ENCODE measurements around the gene CCDC88C. TPM values are rescaled to one million over a fixed set of nuclear protein-coding genes. Genes with fewer than 3 reads are reported as not detected.

The CCDC88C gene
- total RNA-seq, 1 donor from 2014 or later, result 2.8 TPM

- intact Hi-C loops (cut with micrococcal nuclease), result no loop called here
- H3K9me3 ChIP-seq (replicated peaks), result no peaks in the 10 kb centered on the region
- H3K36me3 ChIP-seq, result no peaks in the 10 kb centered on the region
- DNase-seq, result no peak
- no peak overlapping the region for H3K4me3 ChIP-seq
- TF ChIP-seq CTCF (IDR thresholded peaks at IDR 0.05; ENCODE audit: borderline replicate concordance), result no peak
- H3K27me3 ChIP-seq (ENCODE audit: low read depth), result peaks cover 38% of the 10 kb centered on the region
- H3K27ac ChIP-seq (replicated peaks), result no peak overlapping the region
- H3K4me1 ChIP-seq, result peaks cover 38% of the 10 kb centered on the region
Observed at GRCh38 chr14:91381801-91382670, 35.6 kb downstream of the CCDC88C start.

- Histone ChIP-seq H3K4me3 (no peak overlapping the region), H3K27ac (replicated peaks) (no peak overlapping the region), H3K27me3 (ENCODE audit: low read depth) (peaks cover 37% of the 10 kb centered on the region), H3K36me3 (no peaks in the 10 kb centered on the region), H3K9me3 (replicated peaks) (no peaks in the 10 kb centered on the region), H3K4me1 (peaks cover 40% of the 10 kb centered on the region)
- intact Hi-C loops (cut with micrococcal nuclease), result no loop called here
- DNase-seq, result peak; percentile 36
- no peak for TF ChIP-seq CTCF (IDR thresholded peaks at IDR 0.05; ENCODE audit: borderline replicate concordance)
Observed at GRCh38 chr14:91380610-91381371, 36.8 kb downstream of the CCDC88C start.

- Histone ChIP-seq H3K4me3 (no peak overlapping the region), H3K36me3 (no peaks in the 10 kb centered on the region), H3K9me3 (replicated peaks) (no peaks in the 10 kb centered on the region), H3K27me3 (ENCODE audit: low read depth) (peaks cover 37% of the 10 kb centered on the region), H3K27ac (replicated peaks) (no peak overlapping the region), H3K4me1 (peaks cover 40% of the 10 kb centered on the region)
- no peak for DNase-seq
- intact Hi-C loops (cut with micrococcal nuclease), result no loop called here
- no peak for TF ChIP-seq CTCF (IDR thresholded peaks at IDR 0.05; ENCODE audit: borderline replicate concordance)
Observed at GRCh38 chr14:91380123-91380522, 37.5 kb downstream of the CCDC88C start.

GRCh38 chr14:91379579-91379932 is 38.1 kb downstream of the CCDC88C start:
- Histone ChIP-seq H3K27me3 (ENCODE audit: low read depth) (peaks cover 41% of the 10 kb centered on the region), H3K36me3 (no peaks in the 10 kb centered on the region), H3K9me3 (replicated peaks) (no peaks in the 10 kb centered on the region), H3K4me3 (no peak overlapping the region), H3K27ac (replicated peaks) (no peak overlapping the region), H3K4me1 (peaks cover 40% of the 10 kb centered on the region)
- DNase-seq, result no peak
- no peak for TF ChIP-seq CTCF (IDR thresholded peaks at IDR 0.05; ENCODE audit: borderline replicate concordance)
- intact Hi-C loops (cut with micrococcal nuclease), result no loop called here

GRCh38 chr14:91378930-91379578 is 38.6 kb downstream of the CCDC88C start:
- H3K27me3 ChIP-seq (ENCODE audit: low read depth), result peaks cover 40% of the 10 kb centered on the region
- H3K27ac ChIP-seq (replicated peaks), result no peak overlapping the region
- H3K4me3 ChIP-seq, result no peak overlapping the region
- intact Hi-C loops (cut with micrococcal nuclease), result no loop called here
- H3K9me3 ChIP-seq (replicated peaks), result no peaks in the 10 kb centered on the region
- TF ChIP-seq CTCF (IDR thresholded peaks at IDR 0.05; ENCODE audit: borderline replicate concordance), result no peak
- no peaks in the 10 kb centered on the region for H3K36me3 ChIP-seq
- no peak for DNase-seq
- H3K4me1 ChIP-seq, result peaks cover 42% of the 10 kb centered on the region

Measured in left ventricle myocardium inferior (tissue), 1 donor.